Mesenchymal stem cell (in vitro differentiated cells and primary cell): ENCODE results near the gene NLRP6.
"Not testable (repeated sequence)": the region's sequence is repeated elsewhere in the genome, so short reads cannot be mapped to it uniquely, and the experiment has no call there.

ENCODE experiments used
- DNase-seq: peaks from one replicate; pipeline ENCODE4 v3.0.0-alpha.2; 2013
- H2AFZ ChIP-seq: one replicate; pipeline ENCODE4 v1.6.1; 2013; ENCODE audit warnings: low read depth, mild to moderate bottlenecking, control low read depth, inconsistent platforms, low read length, moderate library complexity
- H2AK5ac ChIP-seq: 2 replicates; pipeline ENCODE4 v1.6.1; 2013; ENCODE audit warnings: low read length, moderate library complexity, mild to moderate bottlenecking, inconsistent platforms; ENCODE audit not compliant: severe bottlenecking
- H2BK120ac ChIP-seq: one replicate; pipeline ENCODE4 v1.6.1; 2013; ENCODE audit warnings: low read depth, mild to moderate bottlenecking, inconsistent platforms, low read length, moderate library complexity
- H2BK12ac ChIP-seq, 2 experiments: one replicate each; pipeline ENCODE4 v1.6.1; 2013; ENCODE audit warnings: inconsistent platforms in 2 of 2, low read length in 2 of 2, mild to moderate bottlenecking in 2 of 2, moderate library complexity in 2 of 2, control low read depth in 1 of 2
- H2BK15ac ChIP-seq: one replicate; pipeline ENCODE4 v1.6.1; 2013; ENCODE audit warnings: mild to moderate bottlenecking, low read depth, inconsistent platforms; ENCODE audit not compliant: poor library complexity, severe bottlenecking
- H2BK5ac ChIP-seq: 2 replicates; pipeline ENCODE4 v1.6.1; 2013; ENCODE audit warnings: low read depth, mild to moderate bottlenecking, low read length, control low read depth, inconsistent platforms; ENCODE audit not compliant: poor library complexity, severe bottlenecking
- H3K14ac ChIP-seq, 2 experiments: one replicate each; pipeline ENCODE4 v1.6.1; 2013; ENCODE audit warnings: inconsistent platforms in 2 of 2, low read length in 2 of 2, control low read depth in 1 of 2, mild to moderate bottlenecking in 1 of 2, moderate library complexity in 1 of 2
- H3K18ac ChIP-seq, 2 experiments: one replicate each; pipeline ENCODE4 v1.6.1; 2013; ENCODE audit warnings: inconsistent platforms in 2 of 2, low read length in 2 of 2, control low read depth in 1 of 2, low read depth in 1 of 2, mild to moderate bottlenecking in 1 of 2
- H3K23ac ChIP-seq, 2 experiments: one replicate each; pipeline ENCODE4 v1.6.1; 2013; ENCODE audit warnings: inconsistent platforms in 2 of 2, low read length in 2 of 2, mild to moderate bottlenecking in 2 of 2, moderate library complexity in 2 of 2, control low read depth in 1 of 2
- H3K27ac ChIP-seq: 2 replicates; pipeline ENCODE4 v1.5.1; 2013; ENCODE audit warnings: mild to moderate bottlenecking, moderate library complexity, low read length, control low read depth, inconsistent platforms; ENCODE audit not compliant: poor library complexity, severe bottlenecking
- H3K27me3 ChIP-seq, 2 experiments: 2 replicates each; pipeline versions ENCODE4 v1.6.1 to v1.7.0; 2013; ENCODE audit warnings: low read length in 2 of 2, mild to moderate bottlenecking in 2 of 2, moderate library complexity in 2 of 2, control low read depth in 1 of 2, inconsistent platforms in 1 of 2; ENCODE audit not compliant: control insufficient read depth in 1 of 2, insufficient read depth in 1 of 2
- H3K36me3 ChIP-seq, 2 experiments: 2 replicates each; pipeline versions ENCODE4 v1.6.1 to v1.7.0; 2013; ENCODE audit warnings: low read length in 2 of 2, control low read depth in 1 of 2, inconsistent platforms in 1 of 2, low read depth in 1 of 2, mild to moderate bottlenecking in 1 of 2; ENCODE audit not compliant: insufficient read depth in 2 of 2, control insufficient read depth in 1 of 2
- H3K4ac ChIP-seq, 2 experiments: one replicate each; pipeline ENCODE4 v1.6.1; 2013; ENCODE audit warnings: inconsistent platforms in 2 of 2, low read length in 2 of 2, mild to moderate bottlenecking in 2 of 2, moderate library complexity in 2 of 2, control low read depth in 1 of 2, low read depth in 1 of 2
- H3K4me1 ChIP-seq: 2 replicates; pipeline ENCODE4 v1.6.1; 2013; ENCODE audit warnings: low read depth, low read length, control low read depth; ENCODE audit not compliant: control insufficient read depth, insufficient read depth
- H3K4me2 ChIP-seq: 2 replicates; pipeline ENCODE4 v1.6.1; 2013; ENCODE audit warnings: low read length, mild to moderate bottlenecking, inconsistent platforms; ENCODE audit not compliant: poor library complexity, severe bottlenecking
- H3K4me3 ChIP-seq, 2 experiments: 2 replicates each; pipeline versions ENCODE4 v1.5.1 to v1.7.0; 2013; ENCODE audit warnings: low read length in 2 of 2, mild to moderate bottlenecking in 2 of 2, control low read depth in 1 of 2, low read depth in 1 of 2; ENCODE audit not compliant: insufficient read depth in 1 of 2
- H3K79me1 ChIP-seq: replicated peaks from 2 replicates; pipeline ENCODE4 v1.6.1; 2013; ENCODE audit warnings: mild to moderate bottlenecking, control low read depth, low read length, inconsistent platforms; ENCODE audit not compliant: poor library complexity, severe bottlenecking
- H3K9ac ChIP-seq: 2 replicates; pipeline ENCODE4 v1.7.0; 2013; ENCODE audit warnings: mild to moderate bottlenecking, low read length, moderate library complexity
- H3K9me3 ChIP-seq: 2 replicates; pipeline ENCODE4 v1.7.0; 2013; ENCODE audit warnings: mild to moderate bottlenecking, low read length; ENCODE audit not compliant: control insufficient read depth
- H4K8ac ChIP-seq: one replicate; pipeline ENCODE4 v1.6.1; 2013; ENCODE audit warnings: inconsistent platforms, mild to moderate bottlenecking, low read length, moderate library complexity
- H4K91ac ChIP-seq: one replicate; pipeline ENCODE4 v1.6.1; 2013; ENCODE audit warnings: mild to moderate bottlenecking, low read length, inconsistent platforms
- WGBS: methylation state at CpG from one replicate; pipeline ENCODE4 v1.1.7; 2013; ENCODE audit warnings: mixed read lengths; 5-methylcytosine and 5-hydroxymethylcytosine counted together

Gene NLRP6

DNA sequence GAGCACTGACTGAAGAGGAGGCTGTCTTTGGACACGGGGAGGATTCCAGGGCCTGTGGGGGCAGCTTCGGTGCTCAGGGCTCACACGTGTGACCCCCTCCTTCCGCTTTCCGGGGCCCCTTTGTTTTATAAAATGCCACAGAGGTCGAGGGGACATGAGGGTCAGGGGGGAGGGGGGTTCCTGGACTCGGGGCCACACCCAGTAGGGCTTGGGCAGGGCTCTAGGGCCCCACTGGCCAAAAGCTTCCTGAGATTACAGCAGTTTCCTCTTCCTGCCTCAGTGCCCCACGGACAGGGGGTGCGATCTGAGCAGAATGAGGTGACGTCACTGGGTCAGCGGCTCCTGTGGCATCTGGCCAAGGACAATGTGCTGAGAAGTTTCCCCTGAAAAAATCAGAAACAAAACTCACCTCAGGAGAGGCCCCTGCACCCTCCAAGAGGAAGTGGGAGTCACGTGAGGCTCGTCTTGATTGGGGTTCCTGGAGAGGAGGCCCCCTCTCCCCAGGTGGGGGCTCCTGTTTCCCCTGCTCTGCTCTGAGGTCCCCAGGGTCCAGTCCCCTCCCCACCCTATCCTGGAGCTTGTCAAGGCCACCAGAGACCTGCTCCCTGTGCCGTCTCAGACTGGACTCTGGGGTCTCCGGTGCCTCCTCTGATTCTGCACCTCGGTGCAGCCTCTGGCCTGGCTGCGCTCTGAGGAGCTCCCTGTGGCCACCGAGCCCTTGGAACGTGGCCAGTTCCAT lies 48.8 kb downstream of the NLRP6 start:
- Histone ChIP-seq H3K27me3 (no peaks in the 10 kb centered on the region), H4K8ac (peak overlapping the region; percentile 14), H2AFZ (no peak overlapping the region), H2BK120ac (peak overlapping the region; percentile 39), H3K4me1 (peaks cover 25% of the 10 kb centered on the region), H3K4me2 (peak overlapping the region; percentile 0), H3K36me3 (no peaks in the 10 kb centered on the region), H3K23ac (no peak overlapping the region), H2BK12ac (peak overlapping the region; percentile 6 to 95), H3K79me1 (peaks cover 2% of the 10 kb centered on the region), H3K18ac (peak overlapping the region; percentile 76 to 91), H3K4me3 (peak overlapping the region in 1 of 2 experiments; percentile 24), H3K9ac (peak overlapping the region; percentile 69), H2BK15ac (peak overlapping the region; percentile 15), H3K27ac (peak overlapping the region; percentile 82), H2AK5ac (peak overlapping the region; percentile 92), H3K9me3 (no peaks in the 10 kb centered on the region), H3K14ac (peak overlapping the region in 1 of 2 experiments; percentile 51), H2BK5ac (no peak overlapping the region), H3K4ac (peak overlapping the region; percentile 42 to 49), H4K91ac (peak overlapping the region; percentile 91)
- DNase-seq: peak; percentile 51
- WGBS: 70% methylated on average over 18 of the region's 19 CpGs

DNA sequence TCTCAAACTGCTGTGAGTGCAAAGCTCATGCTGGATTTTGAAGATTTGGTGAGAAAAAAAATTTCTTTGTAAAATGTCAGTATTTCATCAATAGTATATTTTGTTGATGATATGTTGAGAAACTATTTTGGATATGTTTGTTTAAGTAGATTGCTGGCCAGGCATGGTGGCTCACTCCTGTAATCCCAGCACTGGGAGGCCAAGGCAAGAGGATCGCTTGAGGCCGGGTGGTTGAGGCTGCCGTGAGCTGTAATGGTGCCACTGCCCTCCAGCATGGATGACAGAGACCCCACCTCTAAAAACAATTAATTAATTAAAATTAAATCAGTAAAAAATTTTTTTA lies 49.3 kb downstream of the NLRP6 start:
- H2AFZ ChIP-seq: no peak overlapping the region
- H3K18ac ChIP-seq: peak overlapping the region in 1 of 2 experiments; percentile 82
- no peak overlapping the region for H4K8ac ChIP-seq
- no peak overlapping the region for H3K23ac ChIP-seq
- H3K4me2 ChIP-seq: no peak overlapping the region
- no peak overlapping the region for H2BK12ac ChIP-seq
- H3K4ac ChIP-seq: peak overlapping the region in 1 of 2 experiments; percentile 42
- no peak for DNase-seq
- peak overlapping the region; percentile 82 for H3K27ac ChIP-seq
- WGBS: 100% methylated on average over 1 of the region's 3 CpGs
- H3K14ac ChIP-seq: no peak overlapping the region
- no peak overlapping the region for H4K91ac ChIP-seq
- no peaks in the 10 kb centered on the region for H3K36me3 ChIP-seq
- peak overlapping the region in 1 of 2 experiments; percentile 24 for H3K4me3 ChIP-seq
- peak overlapping the region; percentile 54 for H2AK5ac ChIP-seq
- no peak overlapping the region for H2BK120ac ChIP-seq
- H3K27me3 ChIP-seq: no peaks in the 10 kb centered on the region
- peak overlapping the region; percentile 5 for H2BK15ac ChIP-seq
- no peaks in the 10 kb centered on the region for H3K9me3 ChIP-seq
- H3K79me1 ChIP-seq: peaks cover 2% of the 10 kb centered on the region
- peaks cover 25% of the 10 kb centered on the region for H3K4me1 ChIP-seq
- H2BK5ac ChIP-seq: no peak overlapping the region
- peak overlapping the region; percentile 69 for H3K9ac ChIP-seq

DNA sequence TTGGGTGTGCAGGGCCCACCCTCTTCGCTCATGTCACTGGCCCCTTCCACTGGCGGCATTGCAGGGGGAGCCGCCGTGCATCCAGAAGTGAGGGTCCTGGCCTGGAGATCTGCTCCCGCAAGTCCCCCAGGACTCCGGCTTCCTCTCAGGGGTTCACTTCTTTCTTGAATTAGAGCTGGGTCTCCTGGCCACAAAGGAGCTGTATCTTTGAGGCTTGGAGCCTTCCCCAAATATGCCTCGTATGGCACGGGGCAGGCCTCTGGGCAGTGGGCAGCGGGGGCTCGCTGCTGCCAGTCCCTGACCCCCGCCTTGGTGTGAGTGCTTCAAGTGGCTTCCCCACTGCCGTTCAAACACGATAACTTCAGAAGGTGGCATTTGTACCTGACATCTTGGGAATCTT lies 49.8 kb downstream of the NLRP6 start:
- Histone ChIP-seq H3K4me3 (no peak overlapping the region), H2AFZ (no peak overlapping the region), H3K9ac (no peak overlapping the region), H2BK12ac (peak overlapping the region; percentile 11 to 94), H3K4ac (peak overlapping the region in 1 of 2 experiments; percentile 51), H3K4me2 (no peak overlapping the region), H2AK5ac (peak overlapping the region; percentile 84), H2BK15ac (no peak overlapping the region), H3K18ac (peak overlapping the region in 1 of 2 experiments; percentile 53), H3K79me1 (peaks cover 2% of the 10 kb centered on the region), H3K36me3 (no peaks in the 10 kb centered on the region), H3K4me1 (peaks cover 25% of the 10 kb centered on the region), H4K8ac (no peak overlapping the region), H2BK5ac (no peak overlapping the region), H3K27me3 (no peaks in the 10 kb centered on the region), H3K23ac (no peak overlapping the region), H3K14ac (peak overlapping the region in 1 of 2 experiments; percentile 20), H3K9me3 (no peaks in the 10 kb centered on the region), H3K27ac (no peak overlapping the region), H2BK120ac (no peak overlapping the region), H4K91ac (peak overlapping the region; percentile 86)
- WGBS: 99% methylated on average over 13 of the region's 13 CpGs
- no peak for DNase-seq

DNA sequence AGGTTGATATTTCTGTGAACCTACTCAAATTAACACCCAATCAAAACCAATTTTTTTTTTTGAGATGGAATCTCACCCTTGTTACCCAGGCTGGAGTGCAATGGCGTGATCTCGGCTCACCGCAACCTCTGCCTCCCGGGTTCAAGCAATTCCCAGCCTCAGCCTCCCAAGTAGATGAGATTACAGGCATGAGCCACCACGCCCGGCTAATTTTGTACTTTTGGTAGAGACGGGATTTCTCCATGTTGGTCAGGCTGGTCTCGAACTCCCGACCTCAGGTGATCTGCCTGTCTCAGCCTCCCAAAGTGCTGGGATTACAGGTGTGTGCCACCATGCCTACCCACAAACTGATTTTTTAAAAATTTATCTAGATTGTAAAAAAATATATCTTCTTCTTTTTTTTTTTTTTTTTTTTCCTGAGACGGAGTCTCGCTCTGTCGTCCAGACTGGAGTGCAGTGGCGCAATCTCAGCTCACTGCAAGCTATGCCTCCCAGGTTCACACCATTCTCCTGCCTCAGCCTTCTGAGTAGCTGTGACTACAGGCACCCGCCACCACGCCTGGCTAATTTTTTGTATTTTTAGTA lies 50.4 kb downstream of the NLRP6 start:
- H3K23ac ChIP-seq, H3K9me3 ChIP-seq, H2BK5ac ChIP-seq, H2AK5ac ChIP-seq, H3K9ac ChIP-seq, H3K4ac ChIP-seq, H3K14ac ChIP-seq, H4K91ac ChIP-seq, H3K36me3 ChIP-seq, H3K79me1 ChIP-seq, DNase-seq, H2BK15ac ChIP-seq, H4K8ac ChIP-seq, H3K4me2 ChIP-seq, H3K4me3 ChIP-seq, H3K18ac ChIP-seq, H2BK120ac ChIP-seq, H2AFZ ChIP-seq, H2BK12ac ChIP-seq, H3K27ac ChIP-seq, H3K27me3 ChIP-seq: not testable (repeated sequence)
- WGBS: 93% methylated on average over 9 of the region's 15 CpGs
- peaks cover 25% of the 10 kb centered on the region for H3K4me1 ChIP-seq
